Measurements from ENCODE around the gene RABL6.

RABL6 gene

GRCh38 chr9:136799079-136799853 lies 8.5 kb upstream of the RABL6 start:
- Histone ChIP-seq H3K4me1 (ENCODE audit: control insufficient read depth, insufficient read depth, low read length) (peaks cover 14% of the 10 kb centered on the region), H3K9me3 (ENCODE audit: control insufficient read depth, insufficient read depth, low read depth, low read length) (no peaks in the 10 kb centered on the region), H3K4me3 (ENCODE audit: low read depth, low read length) (no peak overlapping the region), H3K27ac (ENCODE audit: extremely low read depth, low read depth, low read length) (no peak overlapping the region; the same call in 1 of the 2 replicates), H3K36me3 (ENCODE audit: control insufficient read depth in 2 of 2, insufficient read depth in 1 of 2, low read length in 2 of 2) (peaks cover 0 to 3% of the 10 kb centered on the region in 2 experiments; a peak in 1 of 3 replicates)
- ChIA-PET POLR2A (interaction anchor here (0.6 to 2.8 kb wide), 11 partner anchors 9 to 521 kb away, joined by 3 to 24 read pairs (median 5); partner anchors contain the start of genes AJM1 and TMEM141), CTCF (interaction anchor here (0.6 to 2.2 kb wide), 8 partner anchors 13 to 629 kb away, joined by 3 to 9 read pairs (median 4); partner anchors contain the start of gene AJM1)
- TF ChIP-seq ZBTB1 (tag by site-specific recombination; IDR thresholded peaks at IDR 0.05) (no peak), GLIS2 (tag by site-specific recombination; IDR thresholded peaks at IDR 0.05) (0 out of 2 replicates have a peak, but pooled peaks have one; percentile 4)

- H3K9me3 ChIP-seq (ENCODE audit: control insufficient read depth, insufficient read depth, low read depth, low read length): no peaks in the 10 kb centered on the region
- CTCF ChIA-PET: interaction anchor here (0.6 to 3.0 kb wide), 10 partner anchors 7 to 437 kb away, joined by 3 to 18 read pairs (median 6); partner anchors contain the start of genes AJM1 and NPDC1
- TF ChIP-seq ZNF521 (tag by site-specific recombination; IDR thresholded peaks at IDR 0.05): no peak
- TF ChIP-seq ZBTB8A (tag by site-specific recombination; IDR thresholded peaks at IDR 0.05): peak; percentile 96
- peak; percentile 63; the same call in 1 of the 2 replicates for TF ChIP-seq IKZF3 (tag by site-specific recombination; IDR thresholded peaks at IDR 0.05)
- TF ChIP-seq REST (tag by site-specific recombination; IDR thresholded peaks at IDR 0.05): peak; percentile 88
- TF ChIP-seq ZNF311 (tag by site-specific recombination; IDR thresholded peaks at IDR 0.05; ENCODE audit: borderline replicate concordance): no peak
- peak; percentile 33 for TF ChIP-seq ZBTB26 (tag by site-specific recombination; optimal IDR thresholded peaks at IDR 0.05)
- peak; percentile 34; the same call in 1 of the 2 replicates for TF ChIP-seq KLF17 (tag by site-specific recombination; IDR thresholded peaks at IDR 0.05)
- TF ChIP-seq ZNF623 (tag by site-specific recombination; IDR thresholded peaks at IDR 0.05): no peak
- peak; percentile 91 for TF ChIP-seq ZBTB44 (tag by site-specific recombination; IDR thresholded peaks at IDR 0.05)
- TF ChIP-seq GLIS2 (tag by site-specific recombination; IDR thresholded peaks at IDR 0.05): peak; percentile 65
- peak; percentile 73; the same call in 1 of the 2 replicates for TF ChIP-seq KLF7 (tag by site-specific recombination; IDR thresholded peaks at IDR 0.05; ENCODE audit: borderline replicate concordance)
- TF ChIP-seq PRDM10 (tag by site-specific recombination; IDR thresholded peaks at IDR 0.05): no peak
- TF ChIP-seq ZIC2 (tag by site-specific recombination; IDR thresholded peaks at IDR 0.05): peak; percentile 96
- peak; percentile 75 for TF ChIP-seq SP2 (tag by site-specific recombination; IDR thresholded peaks at IDR 0.05)
- TF ChIP-seq ZNF701 (tag by site-specific recombination; IDR thresholded peaks at IDR 0.05): no peak
- TF ChIP-seq ZNF132 (tag by site-specific recombination; IDR thresholded peaks at IDR 0.05; ENCODE audit: borderline replicate concordance): no peak
- peak; percentile 43; the same call in 1 of the 2 replicates for TF ChIP-seq BCL11A (tag by site-specific recombination; IDR thresholded peaks at IDR 0.05; ENCODE audit: low read depth)
- peak; percentile 59 for TF ChIP-seq KLF9 (tag by site-specific recombination; IDR thresholded peaks at IDR 0.05; ENCODE audit: low read depth)
Measured at GRCh38 chr9:136799854-136800657, 7.7 kb upstream of the RABL6 start.

More at GRCh38 chr9:136799854-136800657, 7.7 kb upstream of the RABL6 start:
- peak overlapping the region; percentile 44 for H3K4me3 ChIP-seq (ENCODE audit: low read depth, low read length)
- peaks cover 14% of the 10 kb centered on the region for H3K4me1 ChIP-seq (ENCODE audit: control insufficient read depth, insufficient read depth, low read length)
- POLR2A ChIA-PET: interaction anchor here (0.6 to 2.8 kb wide), 26 partner anchors 8 to 520 kb away, joined by 3 to 24 read pairs (median 4); partner anchors contain the start of genes AJM1, NOTCH1, PAXX and TMEM141
- no peaks in the 10 kb centered on the region for H3K36me3 ChIP-seq (ENCODE audit: control insufficient read depth in 2 of 2, insufficient read depth in 1 of 2, low read length in 2 of 2)
- peak overlapping the region; percentile 16; the same call in 1 of the 2 replicates for H3K27ac ChIP-seq (ENCODE audit: extremely low read depth, low read depth, low read length)
